ENCODE measurements around the gene VANGL2. TPM values are rescaled to one million over a fixed set of nuclear protein-coding genes. Genes with fewer than 3 reads are reported as not detected.

Gene VANGL2
- total and polyA plus RNA-seq, 2 of the 8 experiments (the other 6 are each of a cell fraction or from before 2014, with no cell fraction given) = 62.5 to 118 TPM

DNA sequence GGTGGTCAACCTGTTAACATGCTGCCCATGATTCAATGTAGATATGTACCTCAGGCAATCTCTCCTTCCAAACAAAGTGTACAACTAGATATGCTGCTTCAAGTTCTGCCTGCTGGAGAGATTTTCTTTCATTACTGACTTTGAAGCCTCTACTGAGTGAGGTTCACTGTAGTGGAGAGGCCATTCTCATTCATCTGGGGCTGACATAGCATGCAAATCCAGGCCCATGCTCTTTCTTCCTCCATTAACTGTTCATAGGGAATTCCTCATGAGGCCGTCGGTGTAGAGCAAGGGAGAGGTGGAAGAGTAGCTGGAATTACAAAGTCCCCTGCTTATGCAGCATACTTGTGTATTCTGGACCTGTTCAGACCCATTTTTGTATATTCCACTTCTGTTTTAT, 38.6 kb downstream of the VANGL2 start:
- no peak overlapping the region for H3K9ac ChIP-seq (replicated peaks in 1 of 4; ENCODE audit: extremely low read depth in 1 of 4, low read depth in 3 of 4, low read length in 3 of 4)
- H3K14ac ChIP-seq (ENCODE audit: insufficient read length) = no peak overlapping the region
- H4K20me1 ChIP-seq (replicated peaks in 1 of 2; ENCODE audit: control insufficient read depth in 1 of 2, insufficient read depth in 2 of 2, low read length in 2 of 2) = no peaks in the 10 kb centered on the region
- no peak overlapping the region for H2BK120ac ChIP-seq (replicated peaks; ENCODE audit: low read depth, low read length)
- no peak overlapping the region for H3K4ac ChIP-seq (replicated peaks; ENCODE audit: insufficient read length, low read depth, low read length)
- no peaks in the 10 kb centered on the region for H3K79me2 ChIP-seq (ENCODE audit: control insufficient read depth in 1 of 2, insufficient read depth in 2 of 2, low read length in 2 of 2)
- no peak overlapping the region for H3K56ac ChIP-seq (replicated peaks; ENCODE audit: insufficient read length, low read depth, low read length)
- TF ChIP-seq HDAC2 (IDR thresholded peaks at IDR 0.05; ENCODE audit: borderline replicate concordance in 1 of 2, low read depth in 2 of 2, low read length in 2 of 2) (no peak), CTBP2 (IDR thresholded peaks at IDR 0.05; ENCODE audit: borderline replicate concordance, insufficient read depth, insufficient read length, low read length) (no peak), POLR2AphosphoS5 (IDR thresholded peaks at IDR 0.05; ENCODE audit: low read depth, low read length) (no peak), SIN3A (conservative IDR thresholded peaks at IDR 0.05 in 1 of 2, IDR thresholded peaks at IDR 0.05 in 1 of 2; ENCODE audit: low read depth in 1 of 2, low read length in 2 of 2) (no peak)
- FAIRE-seq (no peak), DNase-seq (ENCODE audit: low read depth in 1 of 2, low spot score in 2 of 2) (no peak)
- CTCF ChIA-PET (ENCODE audit: partially characterized antibody) = interaction anchor here (0.5 to 1.2 kb wide), 3 partner anchors 13 to 166 kb away, joined by 3 read pairs; no protein-coding TSS in a partner anchor
- no peak overlapping the region for H4K91ac ChIP-seq (replicated peaks; ENCODE audit: insufficient read length, low read length)
- no peak overlapping the region for H2BK5ac ChIP-seq (ENCODE audit: low read depth, low read length)
- H2BK20ac ChIP-seq (ENCODE audit: low read length) = no peak overlapping the region
- no peak overlapping the region for H2BK12ac ChIP-seq (ENCODE audit: low read depth, low read length)
- H3K23ac ChIP-seq (ENCODE audit: insufficient read length) = no peak overlapping the region
- no peak overlapping the region for H3K4me2 ChIP-seq (ENCODE audit: insufficient read depth in 1 of 2, low read depth in 2 of 2, low read length in 2 of 2)
- no peaks in the 10 kb centered on the region for H3K79me1 ChIP-seq (ENCODE audit: low read depth, low read length)
- H2AFZ ChIP-seq (ENCODE audit: low read length) = no peak overlapping the region
- no peaks in the 10 kb centered on the region for H3K27me3 ChIP-seq (replicated peaks in 1 of 4; ENCODE audit: control insufficient read depth in 3 of 4, extremely low read depth in 1 of 4, insufficient read depth in 3 of 4, low read length in 3 of 4)
- no peak overlapping the region for H3K27ac ChIP-seq (ENCODE audit: low read depth, low read length)
- H4K8ac ChIP-seq (ENCODE audit: extremely low read depth, insufficient read depth, low read length) = no peak overlapping the region
- H3K4me1 ChIP-seq (replicated peaks in 1 of 4; ENCODE audit: control insufficient read depth in 3 of 4, insufficient read depth in 4 of 4, low read length in 3 of 4) = peaks cover 0 to 3% (median 0%) of the 10 kb centered on the region in 4 experiments; a peak in 1 of 7 replicates
- H3K18ac ChIP-seq (ENCODE audit: extremely low read depth, low read length) = no peak overlapping the region
- no peak overlapping the region for H3K4me3 ChIP-seq (ENCODE audit: extremely low read depth in 1 of 4, insufficient read depth in 2 of 4, low read depth in 3 of 4, low read length in 4 of 4)
- H3K23me2 ChIP-seq (ENCODE audit: low read depth, low read length) = no peaks in the 10 kb centered on the region
- no peaks in the 10 kb centered on the region for H3K36me3 ChIP-seq (ENCODE audit: control insufficient read depth in 2 of 4, insufficient read depth in 4 of 4, low read length in 3 of 4)
- WGBS, 2 experiments (ENCODE audit: extremely low coverage in 1 of 2, insufficient coverage in 1 of 2, insufficient read length in 1 of 2, insufficient replicate concordance in 2 of 2, low coverage in 1 of 2, low lambda C conversion rate in 2 of 2, missing lambda C conversion rate in 1 of 2) = 81% methylated on average over 2 of the region's 2 CpGs; no CpG with 5 or more reads in 1 of the 2 experiments
- no peaks in the 10 kb centered on the region for H3K9me3 ChIP-seq (ENCODE audit: insufficient read depth in 2 of 2, low read depth in 1 of 2, low read length in 1 of 2)
- no peak overlapping the region for H4K5ac ChIP-seq (ENCODE audit: insufficient read length, low read depth, low read length)
- POLR2A ChIA-PET (ENCODE audit: partially characterized antibody) = no interaction called here
- H2BK15ac ChIP-seq (ENCODE audit: low read length) = no peak overlapping the region
- no peak overlapping the region for H2AK5ac ChIP-seq (ENCODE audit: low read depth, low read length)
